Progenitor cell of endocrine pancreas (in vitro differentiated cells): ENCODE results near the gene RHOBTB1. TPM values are rescaled to one million over a fixed set of nuclear protein-coding genes. Genes with fewer than 3 reads are reported as not detected.

Experiments used
- DNase-seq: peaks from one replicate; pipeline ENCODE4 v3.0.0; 2021; ENCODE audit warnings: low spot score; ENCODE audit not compliant: unreplicated experiment
- H3K27ac Mint-ChIP-seq: 2 replicates; pipeline ENCODE4 v1.8.0; 2021; ENCODE audit warnings: mild to moderate bottlenecking, moderate library complexity, mixed read lengths
- H3K27me3 Mint-ChIP-seq: 2 replicates; pipeline ENCODE4 v1.8.0; 2021; ENCODE audit warnings: mixed read lengths
- H3K36me3 Mint-ChIP-seq: 2 replicates; pipeline ENCODE4 v1.8.0; 2022; ENCODE audit warnings: mixed read lengths; ENCODE audit not compliant: insufficient read depth
- H3K4me1 Mint-ChIP-seq: 2 replicates; pipeline ENCODE4 v1.8.0; 2021; ENCODE audit warnings: low read depth, mixed read lengths
- H3K4me3 Mint-ChIP-seq: 2 replicates; pipeline ENCODE4 v1.8.0; 2021; ENCODE audit warnings: low read depth, mild to moderate bottlenecking, moderate library complexity, mixed read lengths
- H3K9me3 Mint-ChIP-seq: 2 replicates; pipeline ENCODE4 v1.8.0; 2021; ENCODE audit warnings: low read depth, mixed read lengths
- CTCF ChIP-seq: fragments of 200-600 bp; sonication (generic); IDR thresholded peaks from one replicate; pipeline ENCODE4 v1.5.0; 2021; ENCODE audit warnings: antibody characterized with exemption, mild to moderate bottlenecking; ENCODE audit not compliant: unreplicated experiment
- total RNA-seq: library from RNA; stranded (reverse); gene quantifications from 2 replicates; pipeline ENCODE4 v1.2.1, GENCODE V29; 2021

The RHOBTB1 gene
- total RNA-seq, 1 donor from 2014 or later = 21.7 TPM

- no peak for TF ChIP-seq CTCF
- H3K27me3 Mint-ChIP-seq = no peaks in the 10 kb centered on the region
- H3K4me1 Mint-ChIP-seq = peaks cover 23% of the 10 kb centered on the region
- H3K36me3 Mint-ChIP-seq = peaks cover 13% of the 10 kb centered on the region
- no peak overlapping the region for H3K4me3 Mint-ChIP-seq
- H3K9me3 Mint-ChIP-seq = no peaks in the 10 kb centered on the region
- DNase-seq = no peak
- peak overlapping the region; percentile 20 for H3K27ac Mint-ChIP-seq
Observed at GRCh38 chr10:60877061-60877776, 66.8 kb downstream of the RHOBTB1 start.

- peaks cover 23% of the 10 kb centered on the region for H3K4me1 Mint-ChIP-seq
- no peak overlapping the region for H3K27ac Mint-ChIP-seq
- no peaks in the 10 kb centered on the region for H3K9me3 Mint-ChIP-seq
- no peak for TF ChIP-seq CTCF
- H3K36me3 Mint-ChIP-seq = peaks cover 28% of the 10 kb centered on the region
- DNase-seq = no peak
- no peaks in the 10 kb centered on the region for H3K27me3 Mint-ChIP-seq
- no peak overlapping the region for H3K4me3 Mint-ChIP-seq
Observed at GRCh38 chr10:60873758-60874157, 70.2 kb downstream of the RHOBTB1 start.

DNA sequence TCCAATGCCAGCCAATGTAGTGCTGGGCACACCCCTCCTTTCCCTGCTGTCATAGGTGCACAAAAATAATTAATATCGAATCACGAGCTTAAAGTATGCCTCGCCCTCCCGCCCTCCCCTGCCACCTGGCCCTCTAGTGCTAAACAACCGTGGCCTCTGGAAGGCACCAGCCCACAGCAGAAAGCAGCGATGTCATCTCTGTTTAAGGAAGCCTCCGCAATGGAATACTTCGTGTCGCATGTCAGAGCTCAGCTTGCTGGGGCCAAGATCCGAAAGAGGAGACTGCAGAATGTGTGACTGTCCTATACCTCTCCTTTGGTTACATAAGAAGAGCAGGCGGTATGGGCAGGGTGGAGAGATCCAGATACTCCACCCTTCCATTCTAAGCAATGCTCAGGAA is 71.5 kb downstream of the RHOBTB1 start:
- Mint-ChIP-seq H3K4me3 (no peak overlapping the region), H3K27me3 (no peaks in the 10 kb centered on the region), H3K36me3 (peaks cover 28% of the 10 kb centered on the region), H3K4me1 (peaks cover 18% of the 10 kb centered on the region), H3K9me3 (no peaks in the 10 kb centered on the region), H3K27ac (no peak overlapping the region)
- no peak for TF ChIP-seq CTCF
- no peak for DNase-seq

DNA sequence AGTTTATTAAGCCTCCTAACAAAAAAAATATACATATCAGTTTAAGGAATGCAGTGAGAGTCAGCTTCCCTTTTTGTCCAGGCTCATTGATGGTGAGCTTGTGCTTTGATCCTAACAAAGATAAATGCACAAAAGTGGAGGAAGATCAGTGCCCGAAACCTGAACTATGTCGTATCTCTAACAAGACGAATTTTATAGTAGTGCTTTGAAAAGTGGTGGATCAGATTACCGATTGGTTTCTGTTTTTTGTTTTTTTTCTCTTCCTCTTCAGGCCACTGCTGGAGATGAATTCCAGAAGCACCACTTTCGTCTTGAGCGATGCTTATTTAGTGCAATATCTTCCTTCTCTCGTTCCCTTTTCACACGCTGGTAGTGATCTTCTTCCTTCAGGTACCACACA is 72.8 kb downstream of the RHOBTB1 start:
- Mint-ChIP-seq H3K4me1 (peaks cover 8% of the 10 kb centered on the region), H3K27me3 (no peaks in the 10 kb centered on the region), H3K4me3 (no peak overlapping the region), H3K36me3 (peaks cover 28% of the 10 kb centered on the region), H3K27ac (no peak overlapping the region), H3K9me3 (no peaks in the 10 kb centered on the region)
- no peak for DNase-seq
- TF ChIP-seq CTCF = no peak

- Mint-ChIP-seq H3K36me3 (peaks cover 28% of the 10 kb centered on the region), H3K4me1 (peaks cover 5% of the 10 kb centered on the region), H3K27ac (no peak overlapping the region), H3K27me3 (no peaks in the 10 kb centered on the region), H3K9me3 (no peaks in the 10 kb centered on the region), H3K4me3 (no peak overlapping the region)
- DNase-seq = no peak
- no peak for TF ChIP-seq CTCF
Observed at GRCh38 chr10:60870803-60871202, 73.2 kb downstream of the RHOBTB1 start.
